ENCODE results near the gene MAT2B. TPM values are rescaled to one million over a fixed set of nuclear protein-coding genes. Genes with fewer than 3 reads are reported as not detected.
A peak's percentile ranks its signal among the peaks of the same experiment; 100 is the strongest.

The MAT2B gene
- total and polyA plus RNA-seq, 9 of the 15 experiments (the other 6 are each of a cell fraction or from before 2014, with no cell fraction given) = 32.0 to 57.7 (median 43.6) TPM

DNA sequence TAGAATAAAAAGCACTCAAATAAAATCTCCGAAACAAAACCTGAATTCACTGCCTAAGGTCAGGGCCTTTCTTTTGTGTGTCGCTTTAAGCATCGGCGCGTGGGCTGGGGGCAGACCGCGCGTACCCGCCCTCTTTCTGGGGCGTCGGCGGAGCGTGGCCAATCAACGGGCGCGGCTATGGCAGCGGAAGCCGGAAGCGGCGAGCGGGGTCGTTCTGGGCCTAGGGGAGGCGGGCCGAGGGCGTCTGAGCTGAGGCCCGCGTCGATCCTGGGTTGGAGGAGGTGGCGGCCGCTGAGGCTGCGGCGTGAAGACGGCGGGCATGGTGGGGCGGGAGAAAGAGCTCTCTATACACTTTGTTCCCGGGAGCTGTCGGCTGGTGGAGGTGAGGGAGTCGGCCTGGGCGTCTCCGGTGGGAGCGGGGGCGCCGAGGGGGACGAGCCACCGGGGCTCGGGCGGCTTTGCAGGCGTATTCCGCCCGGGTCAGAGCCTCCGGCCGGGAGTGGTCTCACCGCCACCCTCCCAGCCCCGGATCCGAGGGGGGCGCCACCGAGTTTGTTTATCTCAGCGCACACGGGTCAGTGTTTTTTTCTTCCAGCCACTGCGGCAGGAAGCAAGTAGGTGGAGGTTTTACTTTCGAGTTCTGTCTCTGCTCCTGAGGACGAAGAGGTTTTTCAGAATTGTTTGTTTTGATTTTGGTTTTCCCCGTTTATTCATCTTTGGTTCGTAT lies at the start of gene MAT2B (continued):
- TF ChIP-seq FOXP1 (CRISPR knock-in tag; IDR thresholded peaks at IDR 0.05) (peak; percentile 83; the same call in 1 of the 2 replicates), SMARCC2 (IDR thresholded peaks at IDR 0.05; ENCODE audit: low read depth) (0 out of 2 replicates have a peak, but pooled peaks have one; percentile 19), NR2F6 (CRISPR knock-in tag; IDR thresholded peaks at IDR 0.05) (no peak), FOXA1 (IDR thresholded peaks at IDR 0.05; ENCODE audit: borderline replicate concordance) (no peak), EP300 (IDR thresholded peaks at IDR 0.05; ENCODE audit: low read length) (no peak; the same call in 1 of the 2 replicates), TBL1XR1 (IDR thresholded peaks at IDR 0.05; ENCODE audit: low read length in 2 of 2) (peak in 1 of 2 experiments; percentile 35; a peak in 1 of 4 replicates), MAFG (tag; conservative IDR thresholded peaks at IDR 0.05) (no peak), IFI16 (CRISPR knock-in tag; IDR thresholded peaks at IDR 0.05) (no peak), RBFOX2 (IDR thresholded peaks at IDR 0.05; ENCODE audit: low read depth, low read length) (peak; percentile 99), SIX5 (IDR thresholded peaks at IDR 0.05; ENCODE audit: borderline replicate concordance in 1 of 2, insufficient read depth in 1 of 2, low read depth in 1 of 2, low read length in 2 of 2) (no peak), SUPT5H (IDR thresholded peaks at IDR 0.05) (peak; percentile 98), ZC3H11A (IDR thresholded peaks at IDR 0.05; ENCODE audit: low read depth, low read length) (no peak; the same call in 1 of the 2 replicates)
- TF ChIP-seq, protein P1, sequence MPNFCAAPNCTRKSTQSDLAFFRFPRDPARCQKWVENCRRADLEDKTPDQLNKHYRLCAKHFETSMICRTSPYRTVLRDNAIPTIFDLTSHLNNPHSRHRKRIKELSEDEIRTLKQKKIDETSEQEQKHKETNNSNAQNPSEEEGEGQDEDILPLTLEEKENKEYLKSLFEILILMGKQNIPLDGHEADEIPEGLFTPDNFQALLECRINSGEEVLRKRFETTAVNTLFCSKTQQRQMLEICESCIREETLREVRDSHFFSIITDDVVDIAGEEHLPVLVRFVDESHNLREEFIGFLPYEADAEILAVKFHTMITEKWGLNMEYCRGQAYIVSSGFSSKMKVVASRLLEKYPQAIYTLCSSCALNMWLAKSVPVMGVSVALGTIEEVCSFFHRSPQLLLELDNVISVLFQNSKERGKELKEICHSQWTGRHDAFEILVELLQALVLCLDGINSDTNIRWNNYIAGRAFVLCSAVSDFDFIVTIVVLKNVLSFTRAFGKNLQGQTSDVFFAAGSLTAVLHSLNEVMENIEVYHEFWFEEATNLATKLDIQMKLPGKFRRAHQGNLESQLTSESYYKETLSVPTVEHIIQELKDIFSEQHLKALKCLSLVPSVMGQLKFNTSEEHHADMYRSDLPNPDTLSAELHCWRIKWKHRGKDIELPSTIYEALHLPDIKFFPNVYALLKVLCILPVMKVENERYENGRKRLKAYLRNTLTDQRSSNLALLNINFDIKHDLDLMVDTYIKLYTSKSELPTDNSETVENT (CRISPR knock-in tag; IDR thresholded peaks at IDR 0.05) = peak; percentile 73
- TF ChIP-seq, protein P2, sequence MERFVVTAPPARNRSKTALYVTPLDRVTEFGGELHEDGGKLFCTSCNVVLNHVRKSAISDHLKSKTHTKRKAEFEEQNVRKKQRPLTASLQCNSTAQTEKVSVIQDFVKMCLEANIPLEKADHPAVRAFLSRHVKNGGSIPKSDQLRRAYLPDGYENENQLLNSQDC (CRISPR knock-in tag; IDR thresholded peaks at IDR 0.05) = no peak
- TF ChIP-seq, protein P3, sequence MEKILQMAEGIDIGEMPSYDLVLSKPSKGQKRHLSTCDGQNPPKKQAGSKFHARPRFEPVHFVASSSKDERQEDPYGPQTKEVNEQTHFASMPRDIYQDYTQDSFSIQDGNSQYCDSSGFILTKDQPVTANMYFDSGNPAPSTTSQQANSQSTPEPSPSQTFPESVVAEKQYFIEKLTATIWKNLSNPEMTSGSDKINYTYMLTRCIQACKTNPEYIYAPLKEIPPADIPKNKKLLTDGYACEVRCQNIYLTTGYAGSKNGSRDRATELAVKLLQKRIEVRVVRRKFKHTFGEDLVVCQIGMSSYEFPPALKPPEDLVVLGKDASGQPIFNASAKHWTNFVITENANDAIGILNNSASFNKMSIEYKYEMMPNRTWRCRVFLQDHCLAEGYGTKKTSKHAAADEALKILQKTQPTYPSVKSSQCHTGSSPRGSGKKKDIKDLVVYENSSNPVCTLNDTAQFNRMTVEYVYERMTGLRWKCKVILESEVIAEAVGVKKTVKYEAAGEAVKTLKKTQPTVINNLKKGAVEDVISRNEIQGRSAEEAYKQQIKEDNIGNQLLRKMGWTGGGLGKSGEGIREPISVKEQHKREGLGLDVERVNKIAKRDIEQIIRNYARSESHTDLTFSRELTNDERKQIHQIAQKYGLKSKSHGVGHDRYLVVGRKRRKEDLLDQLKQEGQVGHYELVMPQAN (IDR thresholded peaks at IDR 0.05; ENCODE audit: borderline replicate concordance) = peak; percentile 75; the same call in 1 of the 2 replicates
- TF ChIP-seq, protein P4, sequence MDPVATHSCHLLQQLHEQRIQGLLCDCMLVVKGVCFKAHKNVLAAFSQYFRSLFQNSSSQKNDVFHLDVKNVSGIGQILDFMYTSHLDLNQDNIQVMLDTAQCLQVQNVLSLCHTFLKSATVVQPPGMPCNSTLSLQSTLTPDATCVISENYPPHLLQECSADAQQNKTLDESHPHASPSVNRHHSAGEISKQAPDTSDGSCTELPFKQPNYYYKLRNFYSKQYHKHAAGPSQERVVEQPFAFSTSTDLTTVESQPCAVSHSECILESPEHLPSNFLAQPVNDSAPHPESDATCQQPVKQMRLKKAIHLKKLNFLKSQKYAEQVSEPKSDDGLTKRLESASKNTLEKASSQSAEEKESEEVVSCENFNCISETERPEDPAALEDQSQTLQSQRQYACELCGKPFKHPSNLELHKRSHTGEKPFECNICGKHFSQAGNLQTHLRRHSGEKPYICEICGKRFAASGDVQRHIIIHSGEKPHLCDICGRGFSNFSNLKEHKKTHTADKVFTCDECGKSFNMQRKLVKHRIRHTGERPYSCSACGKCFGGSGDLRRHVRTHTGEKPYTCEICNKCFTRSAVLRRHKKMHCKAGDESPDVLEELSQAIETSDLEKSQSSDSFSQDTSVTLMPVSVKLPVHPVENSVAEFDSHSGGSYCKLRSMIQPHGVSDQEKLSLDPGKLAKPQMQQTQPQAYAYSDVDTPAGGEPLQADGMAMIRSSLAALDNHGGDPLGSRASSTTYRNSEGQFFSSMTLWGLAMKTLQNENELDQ (CRISPR knock-in tag; IDR thresholded peaks at IDR 0.05; ENCODE audit: borderline replicate concordance) = no peak
- TF ChIP-seq, protein P5, sequence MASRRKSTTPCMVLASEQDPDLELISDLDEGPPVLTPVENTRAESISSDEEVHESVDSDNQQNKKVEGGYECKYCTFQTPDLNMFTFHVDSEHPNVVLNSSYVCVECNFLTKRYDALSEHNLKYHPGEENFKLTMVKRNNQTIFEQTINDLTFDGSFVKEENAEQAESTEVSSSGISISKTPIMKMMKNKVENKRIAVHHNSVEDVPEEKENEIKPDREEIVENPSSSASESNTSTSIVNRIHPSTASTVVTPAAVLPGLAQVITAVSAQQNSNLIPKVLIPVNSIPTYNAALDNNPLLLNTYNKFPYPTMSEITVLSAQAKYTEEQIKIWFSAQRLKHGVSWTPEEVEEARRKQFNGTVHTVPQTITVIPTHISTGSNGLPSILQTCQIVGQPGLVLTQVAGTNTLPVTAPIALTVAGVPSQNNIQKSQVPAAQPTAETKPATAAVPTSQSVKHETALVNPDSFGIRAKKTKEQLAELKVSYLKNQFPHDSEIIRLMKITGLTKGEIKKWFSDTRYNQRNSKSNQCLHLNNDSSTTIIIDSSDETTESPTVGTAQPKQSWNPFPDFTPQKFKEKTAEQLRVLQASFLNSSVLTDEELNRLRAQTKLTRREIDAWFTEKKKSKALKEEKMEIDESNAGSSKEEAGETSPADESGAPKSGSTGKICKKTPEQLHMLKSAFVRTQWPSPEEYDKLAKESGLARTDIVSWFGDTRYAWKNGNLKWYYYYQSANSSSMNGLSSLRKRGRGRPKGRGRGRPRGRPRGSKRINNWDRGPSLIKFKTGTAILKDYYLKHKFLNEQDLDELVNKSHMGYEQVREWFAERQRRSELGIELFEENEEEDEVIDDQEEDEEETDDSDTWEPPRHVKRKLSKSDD (conservative IDR thresholded peaks at IDR 0.05; ENCODE audit: low read length) = no peak

Measured in K562 (cell line).